Measurements from ENCODE around the gene MAJIN.

The MAJIN gene

GRCh38 chr11:64916775-64917662 is 54.9 kb downstream of the MAJIN start, which contains the start of gene ATG2A:
Gene ATG2A (minus strand): TSS chr11:64917209. CDS start chr11:64917135, 74 bp downstream.
- TF ChIP-seq POLR2A (IDR thresholded peaks at IDR 0.05; ENCODE audit: low read depth, low read length) (peak; percentile 73; the same call in 1 of the 2 replicates), POLR2AphosphoS5 (IDR thresholded peaks at IDR 0.05; ENCODE audit: low read depth, low read length) (peak; percentile 55; the same call in 1 of the 2 replicates), TAF1 (IDR thresholded peaks at IDR 0.05; ENCODE audit: borderline replicate concordance, low read depth, low read length) (peak; percentile 60; the same call in 1 of the 2 replicates)
- FAIRE-seq (peak; percentile 99), DNase-seq (ENCODE audit: insufficient read length) (peak; percentile 98)

DNA sequence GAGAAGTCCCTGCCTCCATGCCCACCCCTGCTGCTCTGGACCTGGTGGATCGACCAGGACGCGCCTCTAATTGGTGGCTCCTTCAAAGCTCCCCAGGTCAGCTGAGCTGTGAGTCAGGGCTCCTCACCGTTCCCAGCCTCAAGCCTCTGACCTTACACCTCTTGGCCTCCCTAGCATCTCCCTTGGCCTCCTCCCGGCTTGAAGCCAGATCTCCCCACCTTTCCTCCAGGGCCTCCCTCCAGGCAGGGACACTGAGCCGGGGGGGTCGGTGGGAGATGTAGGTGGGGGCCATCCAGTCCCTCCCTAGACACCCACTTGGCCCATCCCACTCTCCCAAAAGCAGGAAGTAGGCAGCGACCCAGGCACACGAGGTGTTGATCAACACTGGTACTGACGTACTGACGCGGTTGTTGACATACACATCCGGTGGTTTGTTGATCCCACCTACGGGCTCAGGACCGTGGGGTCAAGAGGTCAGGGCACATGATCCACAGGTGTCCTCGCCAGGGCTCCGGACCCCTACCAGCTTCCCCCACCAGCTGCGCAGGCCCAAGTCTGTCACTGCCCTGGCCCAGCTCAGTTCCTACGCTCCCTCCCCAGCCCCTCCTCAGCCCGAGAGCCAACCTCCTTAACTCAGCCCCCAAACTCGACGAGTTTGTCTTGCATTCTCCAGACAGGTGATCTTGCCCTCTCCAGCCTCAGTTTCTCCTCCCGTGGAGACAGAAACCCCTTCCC is 55.7 kb downstream of the MAJIN start:
- FAIRE-seq: peak; percentile 86
- peak; percentile 53 for DNase-seq (ENCODE audit: insufficient read length)
- TF ChIP-seq TAF1 (IDR thresholded peaks at IDR 0.05; ENCODE audit: borderline replicate concordance, low read depth, low read length) (no peak), POLR2A (IDR thresholded peaks at IDR 0.05; ENCODE audit: low read depth, low read length) (no peak), POLR2AphosphoS5 (IDR thresholded peaks at IDR 0.05; ENCODE audit: low read depth, low read length) (no peak)

GRCh38 chr11:64915376-64915887 is 56.5 kb downstream of the MAJIN start:
- DNase-seq (ENCODE audit: insufficient read length) (no peak), FAIRE-seq (no peak)
- TF ChIP-seq POLR2AphosphoS5 (IDR thresholded peaks at IDR 0.05; ENCODE audit: low read depth, low read length) (no peak), POLR2A (IDR thresholded peaks at IDR 0.05; ENCODE audit: low read depth, low read length) (no peak), TAF1 (IDR thresholded peaks at IDR 0.05; ENCODE audit: borderline replicate concordance, low read depth, low read length) (no peak)

- TF ChIP-seq POLR2AphosphoS5 (IDR thresholded peaks at IDR 0.05; ENCODE audit: low read depth, low read length) (no peak), TAF1 (IDR thresholded peaks at IDR 0.05; ENCODE audit: borderline replicate concordance, low read depth, low read length) (no peak), POLR2A (IDR thresholded peaks at IDR 0.05; ENCODE audit: low read depth, low read length) (no peak)
- DNase-seq (ENCODE audit: insufficient read length): no peak
- no peak for FAIRE-seq
Observed at GRCh38 chr11:64914123-64914522, 57.8 kb downstream of the MAJIN start.

DNA sequence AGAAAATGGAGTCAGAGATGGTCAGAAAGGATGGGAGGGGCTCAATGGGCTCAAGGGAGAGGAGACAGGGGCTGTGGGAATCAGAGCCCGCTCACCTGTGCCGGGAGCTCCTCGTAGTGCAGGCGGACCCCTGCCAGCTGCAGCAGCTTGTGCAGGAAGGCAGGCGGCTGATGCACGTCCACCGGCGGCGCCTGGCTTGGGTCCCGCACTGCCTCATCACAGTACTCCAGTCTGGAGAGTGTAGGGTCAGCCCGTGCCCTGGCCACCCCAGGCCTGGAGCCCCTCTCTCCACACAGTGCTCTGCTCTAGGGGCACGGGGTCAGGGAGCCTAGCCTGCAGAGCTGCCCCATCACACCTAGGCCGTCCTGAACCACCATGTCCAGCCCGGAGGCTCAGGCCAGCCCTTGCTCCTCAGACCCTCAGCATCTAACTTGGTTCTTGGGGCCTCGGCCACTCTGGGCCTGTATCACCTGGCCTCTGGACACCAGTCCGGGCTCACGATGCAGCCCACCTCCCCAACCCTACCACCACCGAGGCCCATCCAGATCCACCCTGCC is 58.7 kb downstream of the MAJIN start:
- FAIRE-seq (no peak), DNase-seq (ENCODE audit: insufficient read length) (no peak)
- no peak for TF ChIP-seq POLR2A (IDR thresholded peaks at IDR 0.05; ENCODE audit: low read depth, low read length)
- no peak for TF ChIP-seq POLR2AphosphoS5 (IDR thresholded peaks at IDR 0.05; ENCODE audit: low read depth, low read length)
- no peak for TF ChIP-seq TAF1 (IDR thresholded peaks at IDR 0.05; ENCODE audit: borderline replicate concordance, low read depth, low read length)

GRCh38 chr11:64911689-64912088 is 60.2 kb downstream of the MAJIN start:
- no peak for TF ChIP-seq TAF1 (IDR thresholded peaks at IDR 0.05; ENCODE audit: borderline replicate concordance, low read depth, low read length)
- TF ChIP-seq POLR2AphosphoS5 (IDR thresholded peaks at IDR 0.05; ENCODE audit: low read depth, low read length): no peak
- no peak for TF ChIP-seq POLR2A (IDR thresholded peaks at IDR 0.05; ENCODE audit: low read depth, low read length)
- DNase-seq (ENCODE audit: insufficient read length): no peak
- no peak for FAIRE-seq

DNA sequence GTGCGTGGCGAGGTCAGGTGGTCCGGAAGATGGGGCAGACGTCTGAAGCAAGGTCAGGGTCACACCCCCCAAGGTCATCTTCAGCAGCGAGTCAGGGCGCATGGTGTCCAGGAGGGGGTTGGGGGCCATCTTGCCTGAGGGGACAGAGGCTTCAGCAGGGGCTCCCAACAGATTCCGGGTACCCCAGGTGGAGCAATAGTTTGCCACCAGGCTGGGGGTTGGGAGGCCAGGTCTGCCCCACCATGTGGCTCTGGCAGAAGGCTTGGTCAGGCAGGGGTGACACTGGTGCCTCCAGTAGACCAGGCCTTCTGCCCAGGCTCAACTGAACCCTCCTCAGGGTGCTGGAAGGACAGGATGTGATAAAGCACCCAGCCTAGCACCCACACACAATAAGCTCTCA is 60.8 kb downstream of the MAJIN start:
- FAIRE-seq (no peak), DNase-seq (ENCODE audit: insufficient read length) (no peak)
- TF ChIP-seq POLR2AphosphoS5 (IDR thresholded peaks at IDR 0.05; ENCODE audit: low read depth, low read length): no peak
- TF ChIP-seq POLR2A (IDR thresholded peaks at IDR 0.05; ENCODE audit: low read depth, low read length): no peak
- TF ChIP-seq TAF1 (IDR thresholded peaks at IDR 0.05; ENCODE audit: borderline replicate concordance, low read depth, low read length): no peak

- TF ChIP-seq TAF1 (IDR thresholded peaks at IDR 0.05; ENCODE audit: borderline replicate concordance, low read depth, low read length) (no peak), POLR2A (IDR thresholded peaks at IDR 0.05; ENCODE audit: low read depth, low read length) (no peak), POLR2AphosphoS5 (IDR thresholded peaks at IDR 0.05; ENCODE audit: low read depth, low read length) (no peak)
- no peak for FAIRE-seq
Observed at GRCh38 chr11:64910451-64911093, 61.3 kb downstream of the MAJIN start.

GRCh38 chr11:64909653-64910343 is 62.1 kb downstream of the MAJIN start:
- no peak for TF ChIP-seq POLR2A (IDR thresholded peaks at IDR 0.05; ENCODE audit: low read depth, low read length)
- no peak for TF ChIP-seq POLR2AphosphoS5 (IDR thresholded peaks at IDR 0.05; ENCODE audit: low read depth, low read length)
- no peak for TF ChIP-seq TAF1 (IDR thresholded peaks at IDR 0.05; ENCODE audit: borderline replicate concordance, low read depth, low read length)
- FAIRE-seq (no peak), DNase-seq (ENCODE audit: insufficient read length) (no peak)

More at GRCh38 chr11:64910451-64911093, 61.3 kb downstream of the MAJIN start:
- DNase-seq (ENCODE audit: insufficient read length): no peak

- FAIRE-seq: no peak
- TF ChIP-seq POLR2A (IDR thresholded peaks at IDR 0.05; ENCODE audit: low read depth, low read length): no peak
- no peak for TF ChIP-seq TAF1 (IDR thresholded peaks at IDR 0.05; ENCODE audit: borderline replicate concordance, low read depth, low read length)
- no peak for TF ChIP-seq POLR2AphosphoS5 (IDR thresholded peaks at IDR 0.05; ENCODE audit: low read depth, low read length)
Observed at GRCh38 chr11:64908766-64909165, 63.1 kb downstream of the MAJIN start.

More at GRCh38 chr11:64908766-64909165, 63.1 kb downstream of the MAJIN start:
- DNase-seq (ENCODE audit: insufficient read length): no peak
